K562 (cell line): Measurements from ENCODE around the gene MYEF2. TPM values are rescaled to one million over a fixed set of nuclear protein-coding genes. Genes with fewer than 3 reads are reported as not detected.

Source experiments
- ARHGAP35 ChIP-seq: fragments of 450-650 bp; IDR thresholded peaks from 2 replicates; pipeline ENCODE4 v1.6.1; 2018; ENCODE audit not compliant: partially characterized antibody
- CHCHD3 ChIP-seq: fragments of 250-450 bp; sonication (Bioruptor Pico); IDR thresholded peaks from 2 replicates; pipeline ENCODE4 v2.1.2; 2022; ENCODE audit warnings: mild to moderate bottlenecking
- LEF1 ChIP-seq: fragments of 450-650 bp; IDR thresholded peaks from 2 replicates; pipeline ENCODE4 v1.6.1; 2016; ENCODE audit warnings: mild to moderate bottlenecking
- MIER1 ChIP-seq: fragments of 450-650 bp; IDR thresholded peaks from 2 replicates; pipeline ENCODE4 v1.6.1; 2016; ENCODE audit warnings: antibody characterized with exemption, mild to moderate bottlenecking, low read depth
- NR3C1 ChIP-seq: sonication (generic); formaldehyde crosslinking; IDR thresholded peaks from 2 replicates; pipeline ENCODE4 v1.8.1; 2022; ENCODE audit warnings: missing genetic modification reagents
- TSC22D4 ChIP-seq: fragments of 450-650 bp; IDR thresholded peaks from 2 replicates; pipeline ENCODE4 v1.6.1; 2016; ENCODE audit warnings: missing genetic modification characterization, missing biosample characterization, control low read depth
- ZC3H4 ChIP-seq: sonication (generic); formaldehyde crosslinking; IDR thresholded peaks from 2 replicates; pipeline ENCODE4 v1.9.0; 2021; ENCODE audit warnings: missing genetic modification reagents, borderline replicate concordance
- ZC3H8 ChIP-seq: fragments of 450-650 bp; IDR thresholded peaks from 2 replicates; pipeline ENCODE4 v1.6.1; 2017
- ZNF3 ChIP-seq: fragments of 250-450 bp; sonication (Bioruptor Pico); IDR thresholded peaks from 2 replicates; pipeline ENCODE4 v1.5.0; 2021; ENCODE audit warnings: mild to moderate bottlenecking, moderate library complexity
- ZNF311 ChIP-seq: fragments of 250-450 bp; sonication (Bioruptor Pico); IDR thresholded peaks from 2 replicates; pipeline ENCODE4 v1.4.0; 2020; ENCODE audit warnings: mild to moderate bottlenecking, moderate library complexity
- ZNF507 ChIP-seq: conservative IDR thresholded peaks from 2 replicates; pipeline ENCODE4 v1.6.1; 2017; ENCODE audit warnings: missing genetic modification characterization, missing compliant biosample characterization
- ZNF655 ChIP-seq: fragments of 250-450 bp; sonication (Bioruptor Pico); IDR thresholded peaks from 2 replicates; pipeline ENCODE4 v1.5.0; 2021
- polyA plus RNA-seq, 8 experiments: library from polyadenylated mRNA; depleted of rRNA in 4 of 8; stranded (reverse) in 5 of 8; unstranded in 3 of 8; fragments of >200 nt; fragmentation: Nextera tagmentation in 2 of 8; fragmentation: Illumina TruSeq in 1 of 8; extraction: Ambion mirVana in 2 of 8; extraction: Trizol in 1 of 8; gene quantifications; 2 replicates each; pipeline versions ENCODE4 v1.2.1 to v1.2.3, GENCODE V29; 2011 to 2014; ENCODE audit warnings: inconsistent platforms in 1 of 8, missing spikeins in 1 of 8
- total RNA-seq, 7 experiments: library from RNA; depleted of rRNA in 6 of 7; stranded (reverse); fragments of >200 nt in 6 of 7; fragmentation: Illumina TruSeq in 2 of 7; extraction: Trizol in 2 of 7; gene quantifications; 2 replicates each; pipeline versions ENCODE4 v1.2.1 to v1.2.3, GENCODE V29; 2011 to 2021; ENCODE audit warnings: low replicate concordance in 1 of 7
- TF ChIP-seq, protein P1 (sequence below): fragments of 200-600 bp; sonication (generic); IDR thresholded peaks from one replicate; pipeline ENCODE4 v1.6.1; 2012; ENCODE audit warnings: mild to moderate bottlenecking, low read depth, low read length, inconsistent platforms
- TF ChIP-seq, protein P2 (sequence below): fragments of 450-650 bp; IDR thresholded peaks from 2 replicates; pipeline ENCODE4 v1.6.1; 2017; ENCODE audit warnings: antibody characterized with exemption, mild to moderate bottlenecking

MYEF2 gene
- total and polyA plus RNA-seq, 9 of the 15 experiments (the other 6 are each of a cell fraction or from before 2014, with no cell fraction given) = 0.03 to 0.82 (median 0.19) TPM

DNA sequence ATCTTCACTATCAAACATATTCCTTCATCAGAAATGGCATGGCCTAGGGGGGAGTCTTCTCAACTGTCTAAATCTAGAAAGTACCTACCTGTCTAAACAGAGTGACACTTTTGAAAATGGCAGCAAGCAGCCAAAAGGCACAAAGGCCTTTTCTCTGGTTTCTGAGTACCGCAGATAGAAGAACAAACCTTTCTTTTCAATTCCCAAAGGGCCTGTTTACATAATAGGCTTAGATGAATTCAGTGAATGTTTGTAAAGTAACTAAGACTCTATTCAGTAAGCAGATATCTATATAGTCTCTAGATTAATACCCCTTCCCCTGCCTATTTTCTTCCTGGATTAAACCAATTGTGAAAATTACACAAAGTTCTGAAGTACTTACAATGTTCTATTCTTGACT lies 7.1 kb downstream of the MYEF2 start (continued):
- TF ChIP-seq, protein P1, sequence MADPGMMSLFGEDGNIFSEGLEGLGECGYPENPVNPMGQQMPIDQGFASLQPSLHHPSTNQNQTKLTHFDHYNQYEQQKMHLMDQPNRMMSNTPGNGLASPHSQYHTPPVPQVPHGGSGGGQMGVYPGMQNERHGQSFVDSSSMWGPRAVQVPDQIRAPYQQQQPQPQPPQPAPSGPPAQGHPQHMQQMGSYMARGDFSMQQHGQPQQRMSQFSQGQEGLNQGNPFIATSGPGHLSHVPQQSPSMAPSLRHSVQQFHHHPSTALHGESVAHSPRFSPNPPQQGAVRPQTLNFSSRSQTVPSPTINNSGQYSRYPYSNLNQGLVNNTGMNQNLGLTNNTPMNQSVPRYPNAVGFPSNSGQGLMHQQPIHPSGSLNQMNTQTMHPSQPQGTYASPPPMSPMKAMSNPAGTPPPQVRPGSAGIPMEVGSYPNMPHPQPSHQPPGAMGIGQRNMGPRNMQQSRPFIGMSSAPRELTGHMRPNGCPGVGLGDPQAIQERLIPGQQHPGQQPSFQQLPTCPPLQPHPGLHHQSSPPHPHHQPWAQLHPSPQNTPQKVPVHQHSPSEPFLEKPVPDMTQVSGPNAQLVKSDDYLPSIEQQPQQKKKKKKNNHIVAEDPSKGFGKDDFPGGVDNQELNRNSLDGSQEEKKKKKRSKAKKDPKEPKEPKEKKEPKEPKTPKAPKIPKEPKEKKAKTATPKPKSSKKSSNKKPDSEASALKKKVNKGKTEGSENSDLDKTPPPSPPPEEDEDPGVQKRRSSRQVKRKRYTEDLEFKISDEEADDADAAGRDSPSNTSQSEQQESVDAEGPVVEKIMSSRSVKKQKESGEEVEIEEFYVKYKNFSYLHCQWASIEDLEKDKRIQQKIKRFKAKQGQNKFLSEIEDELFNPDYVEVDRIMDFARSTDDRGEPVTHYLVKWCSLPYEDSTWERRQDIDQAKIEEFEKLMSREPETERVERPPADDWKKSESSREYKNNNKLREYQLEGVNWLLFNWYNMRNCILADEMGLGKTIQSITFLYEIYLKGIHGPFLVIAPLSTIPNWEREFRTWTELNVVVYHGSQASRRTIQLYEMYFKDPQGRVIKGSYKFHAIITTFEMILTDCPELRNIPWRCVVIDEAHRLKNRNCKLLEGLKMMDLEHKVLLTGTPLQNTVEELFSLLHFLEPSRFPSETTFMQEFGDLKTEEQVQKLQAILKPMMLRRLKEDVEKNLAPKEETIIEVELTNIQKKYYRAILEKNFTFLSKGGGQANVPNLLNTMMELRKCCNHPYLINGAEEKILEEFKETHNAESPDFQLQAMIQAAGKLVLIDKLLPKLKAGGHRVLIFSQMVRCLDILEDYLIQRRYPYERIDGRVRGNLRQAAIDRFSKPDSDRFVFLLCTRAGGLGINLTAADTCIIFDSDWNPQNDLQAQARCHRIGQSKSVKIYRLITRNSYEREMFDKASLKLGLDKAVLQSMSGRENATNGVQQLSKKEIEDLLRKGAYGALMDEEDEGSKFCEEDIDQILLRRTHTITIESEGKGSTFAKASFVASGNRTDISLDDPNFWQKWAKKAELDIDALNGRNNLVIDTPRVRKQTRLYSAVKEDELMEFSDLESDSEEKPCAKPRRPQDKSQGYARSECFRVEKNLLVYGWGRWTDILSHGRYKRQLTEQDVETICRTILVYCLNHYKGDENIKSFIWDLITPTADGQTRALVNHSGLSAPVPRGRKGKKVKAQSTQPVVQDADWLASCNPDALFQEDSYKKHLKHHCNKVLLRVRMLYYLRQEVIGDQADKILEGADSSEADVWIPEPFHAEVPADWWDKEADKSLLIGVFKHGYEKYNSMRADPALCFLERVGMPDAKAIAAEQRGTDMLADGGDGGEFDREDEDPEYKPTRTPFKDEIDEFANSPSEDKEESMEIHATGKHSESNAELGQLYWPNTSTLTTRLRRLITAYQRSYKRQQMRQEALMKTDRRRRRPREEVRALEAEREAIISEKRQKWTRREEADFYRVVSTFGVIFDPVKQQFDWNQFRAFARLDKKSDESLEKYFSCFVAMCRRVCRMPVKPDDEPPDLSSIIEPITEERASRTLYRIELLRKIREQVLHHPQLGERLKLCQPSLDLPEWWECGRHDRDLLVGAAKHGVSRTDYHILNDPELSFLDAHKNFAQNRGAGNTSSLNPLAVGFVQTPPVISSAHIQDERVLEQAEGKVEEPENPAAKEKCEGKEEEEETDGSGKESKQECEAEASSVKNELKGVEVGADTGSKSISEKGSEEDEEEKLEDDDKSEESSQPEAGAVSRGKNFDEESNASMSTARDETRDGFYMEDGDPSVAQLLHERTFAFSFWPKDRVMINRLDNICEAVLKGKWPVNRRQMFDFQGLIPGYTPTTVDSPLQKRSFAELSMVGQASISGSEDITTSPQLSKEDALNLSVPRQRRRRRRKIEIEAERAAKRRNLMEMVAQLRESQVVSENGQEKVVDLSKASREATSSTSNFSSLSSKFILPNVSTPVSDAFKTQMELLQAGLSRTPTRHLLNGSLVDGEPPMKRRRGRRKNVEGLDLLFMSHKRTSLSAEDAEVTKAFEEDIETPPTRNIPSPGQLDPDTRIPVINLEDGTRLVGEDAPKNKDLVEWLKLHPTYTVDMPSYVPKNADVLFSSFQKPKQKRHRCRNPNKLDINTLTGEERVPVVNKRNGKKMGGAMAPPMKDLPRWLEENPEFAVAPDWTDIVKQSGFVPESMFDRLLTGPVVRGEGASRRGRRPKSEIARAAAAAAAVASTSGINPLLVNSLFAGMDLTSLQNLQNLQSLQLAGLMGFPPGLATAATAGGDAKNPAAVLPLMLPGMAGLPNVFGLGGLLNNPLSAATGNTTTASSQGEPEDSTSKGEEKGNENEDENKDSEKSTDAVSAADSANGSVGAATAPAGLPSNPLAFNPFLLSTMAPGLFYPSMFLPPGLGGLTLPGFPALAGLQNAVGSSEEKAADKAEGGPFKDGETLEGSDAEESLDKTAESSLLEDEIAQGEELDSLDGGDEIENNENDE = no peak
- TF ChIP-seq MIER1 (no peak), ZC3H4 (CRISPR knock-in tag) (no peak), ZNF655 (CRISPR knock-in tag) (no peak), CHCHD3 (CRISPR knock-in tag) (no peak), ARHGAP35 (no peak), NR3C1 (CRISPR knock-in tag) (no peak), ZNF507 (tag) (no peak), LEF1 (no peak), TSC22D4 (no peak), ZC3H8 (no peak), ZNF3 (CRISPR knock-in tag) (no peak), ZNF311 (CRISPR knock-in tag) (no peak)
- TF ChIP-seq, protein P2, sequence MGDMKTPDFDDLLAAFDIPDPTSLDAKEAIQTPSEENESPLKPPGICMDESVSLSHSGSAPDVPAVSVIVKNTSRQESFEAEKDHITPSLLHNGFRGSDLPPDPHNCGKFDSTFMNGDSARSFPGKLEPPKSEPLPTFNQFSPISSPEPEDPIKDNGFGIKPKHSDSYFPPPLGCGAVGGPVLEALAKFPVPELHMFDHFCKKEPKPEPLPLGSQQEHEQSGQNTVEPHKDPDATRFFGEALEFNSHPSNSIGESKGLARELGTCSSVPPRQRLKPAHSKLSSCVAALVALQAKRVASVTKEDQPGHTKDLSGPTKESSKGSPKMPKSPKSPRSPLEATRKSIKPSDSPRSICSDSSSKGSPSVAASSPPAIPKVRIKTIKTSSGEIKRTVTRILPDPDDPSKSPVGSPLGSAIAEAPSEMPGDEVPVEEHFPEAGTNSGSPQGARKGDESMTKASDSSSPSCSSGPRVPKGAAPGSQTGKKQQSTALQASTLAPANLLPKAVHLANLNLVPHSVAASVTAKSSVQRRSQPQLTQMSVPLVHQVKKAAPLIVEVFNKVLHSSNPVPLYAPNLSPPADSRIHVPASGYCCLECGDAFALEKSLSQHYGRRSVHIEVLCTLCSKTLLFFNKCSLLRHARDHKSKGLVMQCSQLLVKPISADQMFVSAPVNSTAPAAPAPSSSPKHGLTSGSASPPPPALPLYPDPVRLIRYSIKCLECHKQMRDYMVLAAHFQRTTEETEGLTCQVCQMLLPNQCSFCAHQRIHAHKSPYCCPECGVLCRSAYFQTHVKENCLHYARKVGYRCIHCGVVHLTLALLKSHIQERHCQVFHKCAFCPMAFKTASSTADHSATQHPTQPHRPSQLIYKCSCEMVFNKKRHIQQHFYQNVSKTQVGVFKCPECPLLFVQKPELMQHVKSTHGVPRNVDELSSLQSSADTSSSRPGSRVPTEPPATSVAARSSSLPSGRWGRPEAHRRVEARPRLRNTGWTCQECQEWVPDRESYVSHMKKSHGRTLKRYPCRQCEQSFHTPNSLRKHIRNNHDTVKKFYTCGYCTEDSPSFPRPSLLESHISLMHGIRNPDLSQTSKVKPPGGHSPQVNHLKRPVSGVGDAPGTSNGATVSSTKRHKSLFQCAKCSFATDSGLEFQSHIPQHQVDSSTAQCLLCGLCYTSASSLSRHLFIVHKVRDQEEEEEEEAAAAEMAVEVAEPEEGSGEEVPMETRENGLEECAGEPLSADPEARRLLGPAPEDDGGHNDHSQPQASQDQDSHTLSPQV = no peak
